Lung (tissue), 12 donors: Measurements from ENCODE around the gene CNEP1R1. TPM values are rescaled to one million over a fixed set of nuclear protein-coding genes. Genes with fewer than 3 reads are reported as not detected.

Experiments used
- ATAC-seq: fragments of 200-7000 bp; cut with Tn5 transposase; one replicate; pipeline ENCODE4 v1.9.1; 2020; ENCODE audit warnings: moderate number of reproducible peaks; ENCODE audit not compliant: insufficient read depth, low FRiP score
- DNase-seq, 3 donors: peaks; one replicate each; pipeline ENCODE4 v3.0.0-alpha.2; 2013 to 2017
- H3K27ac ChIP-seq, 2 donors: one replicate each; pipeline ENCODE4 v1.5.1; 2013; ENCODE audit warnings: mild to moderate bottlenecking in 2 of 2, moderate library complexity in 2 of 2, control low read depth in 1 of 2, inconsistent platforms in 1 of 2, low read depth in 1 of 2, low read length in 1 of 2
- H3K27me3 ChIP-seq, 3 donors: one replicate each; pipeline ENCODE4 v1.5.1; 2013; ENCODE audit warnings: low read length in 2 of 3; ENCODE audit not compliant: control insufficient read depth in 3 of 3, insufficient read depth in 3 of 3
- H3K36me3 ChIP-seq, 4 donors: one replicate each; pipeline ENCODE4 v1.5.1; 2013; ENCODE audit warnings: low read length in 4 of 4, mild to moderate bottlenecking in 1 of 4, moderate library complexity in 1 of 4; ENCODE audit not compliant: control insufficient read depth in 4 of 4, insufficient read depth in 4 of 4
- H3K4me1 ChIP-seq, 5 donors: one replicate each; pipeline ENCODE4 v1.5.1; 2013; ENCODE audit warnings: low read length in 5 of 5, mild to moderate bottlenecking in 2 of 5, moderate library complexity in 1 of 5; ENCODE audit not compliant: control insufficient read depth in 5 of 5, insufficient read depth in 5 of 5
- H3K4me3 ChIP-seq: one replicate; pipeline ENCODE4 v1.5.1; 2013; ENCODE audit warnings: mild to moderate bottlenecking, control low read depth, moderate library complexity
- H3K9ac ChIP-seq, 2 donors: one replicate each; pipeline ENCODE4 v1.5.1; 2013; ENCODE audit warnings: low read length in 2 of 2, control low read depth in 1 of 2; ENCODE audit not compliant: insufficient read depth in 1 of 2
- H3K9me3 ChIP-seq, 4 donors: one replicate each; pipeline ENCODE4 v1.5.1; 2013; ENCODE audit warnings: low read length in 3 of 4, mild to moderate bottlenecking in 1 of 4, moderate library complexity in 1 of 4; ENCODE audit not compliant: control insufficient read depth in 4 of 4, insufficient read depth in 3 of 4
- WGBS, 2 donors: extraction: QIAGEN DNeasy Blood & Tissue Kit; methylation state at CpG; one replicate each; pipeline ENCODE4 v1.1.7; 2013; 5-methylcytosine and 5-hydroxymethylcytosine counted together
- polyA plus RNA-seq, 2 donors: library from polyadenylated mRNA; stranded (reverse); fragments of 200-250 nt; gene quantifications; one replicate each; pipeline ENCODE4 v1.2.1, GENCODE V29; 2013
- total RNA-seq, 2 donors: library from RNA; depleted of rRNA in 1 of 2; stranded (reverse); fragments of >200 nt in 1 of 2; gene quantifications; one replicate each; pipeline ENCODE4 v1.2.1, GENCODE V29; 2014 to 2021
- TF ChIP-seq, protein P1 (sequence below): IDR thresholded peaks from 2 replicates; pipeline ENCODE4 v1.5.1; 2012; ENCODE audit warnings: mild to moderate bottlenecking; ENCODE audit errors: control extremely low read depth, extremely low read depth
- donor health status: control.
- donor health status: control.
- donor health status: Bipolar disorder and iron deficiency.
- donor health status: healthy.
- donor health status: DM: yes; HTN: yes; CAD: no.

CNEP1R1 gene
- total and polyA plus RNA-seq, 4 donors = 13.8 to 23.2 (median 17.4) TPM

DNA sequence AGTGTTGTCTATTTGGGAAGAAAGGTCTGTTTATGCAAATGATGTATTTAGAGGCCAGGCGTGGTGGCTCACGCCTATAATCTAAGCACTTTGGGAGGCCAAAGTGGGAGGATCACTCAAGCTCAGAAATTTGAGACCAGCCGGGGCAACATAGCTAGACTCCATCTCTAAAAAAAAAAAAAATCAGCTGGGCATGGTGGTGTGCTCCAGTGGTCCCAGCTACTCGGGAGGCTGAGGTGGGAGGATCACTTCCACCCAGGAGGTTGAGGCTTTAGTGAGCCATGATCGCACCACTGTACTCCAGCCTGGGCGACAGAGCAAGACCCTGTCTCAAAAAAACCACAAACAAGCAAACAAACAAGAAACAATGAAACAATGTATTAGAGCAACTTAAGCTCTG lies 21.8 kb downstream of the CNEP1R1 start:
- Histone ChIP-seq H3K36me3 (no peaks in the 10 kb centered on the region), H3K4me3 (no peak overlapping the region), H3K27me3 (no peaks in the 10 kb centered on the region), H3K9ac (no peak overlapping the region), H3K27ac (no peak overlapping the region), H3K9me3 (no peaks in the 10 kb centered on the region), H3K4me1 (no peaks in the 10 kb centered on the region)
- no peak for ATAC-seq
- DNase-seq = no peak
- TF ChIP-seq, protein P1, sequence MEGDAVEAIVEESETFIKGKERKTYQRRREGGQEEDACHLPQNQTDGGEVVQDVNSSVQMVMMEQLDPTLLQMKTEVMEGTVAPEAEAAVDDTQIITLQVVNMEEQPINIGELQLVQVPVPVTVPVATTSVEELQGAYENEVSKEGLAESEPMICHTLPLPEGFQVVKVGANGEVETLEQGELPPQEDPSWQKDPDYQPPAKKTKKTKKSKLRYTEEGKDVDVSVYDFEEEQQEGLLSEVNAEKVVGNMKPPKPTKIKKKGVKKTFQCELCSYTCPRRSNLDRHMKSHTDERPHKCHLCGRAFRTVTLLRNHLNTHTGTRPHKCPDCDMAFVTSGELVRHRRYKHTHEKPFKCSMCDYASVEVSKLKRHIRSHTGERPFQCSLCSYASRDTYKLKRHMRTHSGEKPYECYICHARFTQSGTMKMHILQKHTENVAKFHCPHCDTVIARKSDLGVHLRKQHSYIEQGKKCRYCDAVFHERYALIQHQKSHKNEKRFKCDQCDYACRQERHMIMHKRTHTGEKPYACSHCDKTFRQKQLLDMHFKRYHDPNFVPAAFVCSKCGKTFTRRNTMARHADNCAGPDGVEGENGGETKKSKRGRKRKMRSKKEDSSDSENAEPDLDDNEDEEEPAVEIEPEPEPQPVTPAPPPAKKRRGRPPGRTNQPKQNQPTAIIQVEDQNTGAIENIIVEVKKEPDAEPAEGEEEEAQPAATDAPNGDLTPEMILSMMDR = no peak
- WGBS, 2 donors = 90 to 91% methylated on average over 6 of the region's 6 CpGs

DNA sequence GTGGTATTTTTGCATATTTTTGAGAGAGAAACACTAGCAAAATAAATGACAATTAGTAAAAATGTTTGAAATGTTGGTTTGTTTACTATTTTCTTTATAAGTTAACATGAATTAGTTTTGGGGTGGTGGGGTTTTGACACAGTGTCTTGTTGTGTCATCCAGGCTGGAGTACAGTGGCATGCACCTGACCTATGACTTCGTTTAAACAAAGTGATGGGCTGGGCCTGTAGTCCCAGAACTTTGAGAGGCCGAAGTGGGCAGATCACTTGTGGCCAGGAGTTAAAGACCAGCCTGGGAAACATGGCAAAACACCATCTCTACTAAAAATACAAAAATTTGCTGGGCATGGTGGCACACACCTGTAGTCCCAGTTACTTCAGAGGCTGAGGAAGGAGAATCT lies 22.8 kb downstream of the CNEP1R1 start:
- 74 to 84% methylated on average over 2 of the region's 2 CpGs for WGBS, 2 donors
- no peak overlapping the region for H3K27ac ChIP-seq
- TF ChIP-seq, protein P1 = no peak
- no peaks in the 10 kb centered on the region for H3K36me3 ChIP-seq
- H3K4me3 ChIP-seq = no peak overlapping the region
- H3K4me1 ChIP-seq = no peaks in the 10 kb centered on the region
- no peaks in the 10 kb centered on the region for H3K27me3 ChIP-seq
- H3K9me3 ChIP-seq = no peaks in the 10 kb centered on the region
- DNase-seq (no peak), ATAC-seq (no peak)
- no peak overlapping the region for H3K9ac ChIP-seq

GRCh38 chr16:50050802-50051201 lies 25.8 kb downstream of the CNEP1R1 start:
- WGBS, 2 donors = 59 to 82% methylated on average over 2 of the region's 2 CpGs
- ATAC-seq = no peak
- Histone ChIP-seq H3K4me1 (no peaks in the 10 kb centered on the region), H3K36me3 (no peaks in the 10 kb centered on the region), H3K9me3 (peaks cover 0 to 1% (median under 1%) of the 10 kb centered on the region in 4 donors), H3K27me3 (no peaks in the 10 kb centered on the region), H3K27ac (no peak overlapping the region), H3K9ac (no peak overlapping the region), H3K4me3 (no peak overlapping the region)
- TF ChIP-seq, protein P1 = no peak
- DNase-seq = no peak

DNA sequence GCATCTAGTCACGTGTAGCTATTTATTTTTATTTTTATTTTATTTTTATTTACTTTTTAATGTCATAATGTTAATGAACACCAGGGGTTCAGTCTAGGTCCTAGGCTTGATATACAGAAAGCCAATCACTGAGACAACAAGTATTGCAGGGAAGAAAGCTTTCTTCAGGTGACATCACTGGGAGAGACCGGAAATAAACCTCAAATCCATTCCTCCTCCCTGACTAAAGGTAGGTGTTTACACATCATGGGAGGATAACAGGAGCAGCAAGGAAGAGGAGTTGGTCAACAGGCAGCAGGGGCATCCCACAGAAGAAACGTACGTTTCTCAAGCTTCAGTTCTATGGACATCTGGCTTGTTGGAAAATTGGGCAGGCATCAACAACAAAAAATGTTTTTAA lies 31.2 kb downstream of the CNEP1R1 start:
- 95 to 97% methylated on average over 4 of the region's 4 CpGs for WGBS, 2 donors
- ATAC-seq = no peak
- H3K27me3 ChIP-seq = no peaks in the 10 kb centered on the region
- H3K9me3 ChIP-seq = peaks cover 0 to 7% (median 5%) of the 10 kb centered on the region in 4 donors
- no peaks in the 10 kb centered on the region for H3K36me3 ChIP-seq
- no peak overlapping the region for H3K4me3 ChIP-seq
- TF ChIP-seq, protein P1 = no peak
- no peak overlapping the region for H3K9ac ChIP-seq
- DNase-seq = no peak
- no peaks in the 10 kb centered on the region for H3K4me1 ChIP-seq
- H3K27ac ChIP-seq = no peak overlapping the region
